MM.1S (cell line): ENCODE measurements around the gene TSPAN15.

ENCODE experiments used
- DNase-seq: peaks from one replicate; pipeline ENCODE4 v3.0.0-alpha.2; 2015
- H2AFZ ChIP-seq: fragments of 300-600 bp; sonication (generic); 2 replicates; pipeline ENCODE4 v1.6.0; 2016; ENCODE audit warnings: antibody characterized with exemption, low read length
- H3F3A ChIP-seq: fragments of 300-600 bp; sonication (generic); 2 replicates; pipeline ENCODE4 v1.6.1; 2016; ENCODE audit warnings: mild to moderate bottlenecking, antibody characterized with exemption, low read length, moderate library complexity, mixed read lengths; ENCODE audit not compliant: insufficient read depth
- H3K27ac ChIP-seq: fragments of 300-600 bp; sonication (generic); 2 replicates; pipeline ENCODE4 v1.5.1; 2016; ENCODE audit warnings: mild to moderate bottlenecking, low read length
- H3K27me3 ChIP-seq: fragments of 300-600 bp; sonication (generic); replicated peaks from 2 replicates; pipeline ENCODE4 v1.6.0; 2016; ENCODE audit warnings: low read length; ENCODE audit not compliant: insufficient read depth
- H3K36me3 ChIP-seq: fragments of 300-600 bp; sonication (generic); replicated peaks from 2 replicates; pipeline ENCODE4 v1.6.1; 2016; ENCODE audit warnings: mild to moderate bottlenecking, low read length, mixed read lengths; ENCODE audit not compliant: insufficient read depth
- H3K4me1 ChIP-seq: fragments of 300-600 bp; sonication (generic); 2 replicates; pipeline ENCODE4 v1.6.1; 2016; ENCODE audit warnings: low read length, mixed read lengths
- H3K4me2 ChIP-seq: fragments of 300-600 bp; sonication (generic); 2 replicates; pipeline ENCODE4 v1.6.0; 2016; ENCODE audit warnings: low read depth, low read length
- H3K4me3 ChIP-seq: fragments of 300-600 bp; sonication (generic); 2 replicates; pipeline ENCODE4 v1.5.1; 2016; ENCODE audit warnings: low read length, mixed read lengths
- H3K79me2 ChIP-seq: fragments of 300-600 bp; sonication (generic); 2 replicates; pipeline ENCODE4 v1.6.1; 2016; ENCODE audit warnings: mixed run types, low read length, mixed read lengths
- H3K9ac ChIP-seq: fragments of 300-600 bp; sonication (generic); 2 replicates; pipeline ENCODE4 v1.6.1; 2016; ENCODE audit warnings: low read length, mixed read lengths
- H3K9me2 ChIP-seq: fragments of 300-600 bp; sonication (generic); replicated peaks from 2 replicates; pipeline ENCODE4 v1.6.1; 2016; ENCODE audit warnings: mild to moderate bottlenecking, low read length, mixed read lengths; ENCODE audit not compliant: insufficient read depth
- H3K9me3 ChIP-seq: fragments of 300-600 bp; sonication (generic); replicated peaks from 2 replicates; pipeline ENCODE4 v1.6.1; 2016; ENCODE audit warnings: mild to moderate bottlenecking, low read length, mixed read lengths; ENCODE audit not compliant: insufficient read depth
- H4K20me1 ChIP-seq: fragments of 300-600 bp; sonication (generic); 2 replicates; pipeline ENCODE4 v1.6.1; 2016; ENCODE audit warnings: mild to moderate bottlenecking, low read length, moderate library complexity, mixed read lengths; ENCODE audit not compliant: insufficient read depth
- CTCF ChIP-seq: fragments of 300-600 bp; sonication (generic); IDR thresholded peaks from 2 replicates; pipeline ENCODE4 v1.5.1; 2016; ENCODE audit warnings: antibody characterized with exemption, low read length, mixed read lengths
- EZH2 ChIP-seq: fragments of 300-600 bp; sonication (generic); optimal IDR thresholded peaks from 2 replicates; pipeline ENCODE3; 2017; ENCODE audit warnings: low read depth, mild to moderate bottlenecking, antibody characterized with exemption, low read length, mixed read lengths
- EZH2phosphoT487 ChIP-seq: fragments of 300-600 bp; sonication (generic); IDR thresholded peaks from 2 replicates; pipeline ENCODE4 v1.6.1; 2018; ENCODE audit warnings: antibody characterized with exemption, low read length

Gene TSPAN15

GRCh38 chr10:69414036-69415018, 36.9 kb upstream of the TSPAN15 start:
- Histone ChIP-seq H3K79me2 (no peaks in the 10 kb centered on the region), H3K9ac (no peak overlapping the region), H4K20me1 (no peaks in the 10 kb centered on the region), H3K36me3 (no peaks in the 10 kb centered on the region), H3K27me3 (peaks cover 26% of the 10 kb centered on the region; the same call in 1 of the 2 replicates), H3K9me3 (no peaks in the 10 kb centered on the region), H3F3A (no peaks in the 10 kb centered on the region), H3K4me3 (no peak overlapping the region), H2AFZ (no peak overlapping the region), H3K4me1 (peaks cover under 1% of the 10 kb centered on the region; the same call in 1 of the 2 replicates), H3K4me2 (no peak overlapping the region), H3K9me2 (no peaks in the 10 kb centered on the region), H3K27ac (no peak overlapping the region)
- no peak for DNase-seq
- TF ChIP-seq CTCF (no peak), EZH2 (no peak), EZH2phosphoT487 (no peak)

GRCh38 chr10:69415049-69415448, 36.2 kb upstream of the TSPAN15 start:
- TF ChIP-seq EZH2 (no peak), CTCF (no peak), EZH2phosphoT487 (no peak)
- no peaks in the 10 kb centered on the region for H3K9me2 ChIP-seq
- no peak overlapping the region for H3K4me2 ChIP-seq
- no peak overlapping the region for H3K27ac ChIP-seq
- no peak overlapping the region for H2AFZ ChIP-seq
- H3K4me1 ChIP-seq = no peaks in the 10 kb centered on the region
- H3K4me3 ChIP-seq = no peak overlapping the region
- DNase-seq = no peak
- no peaks in the 10 kb centered on the region for H3K36me3 ChIP-seq
- no peaks in the 10 kb centered on the region for H4K20me1 ChIP-seq
- H3K9ac ChIP-seq = no peak overlapping the region
- H3K79me2 ChIP-seq = no peaks in the 10 kb centered on the region
- peaks cover 26% of the 10 kb centered on the region; the same call in 1 of the 2 replicates for H3K27me3 ChIP-seq
- no peaks in the 10 kb centered on the region for H3K9me3 ChIP-seq
- H3F3A ChIP-seq = no peaks in the 10 kb centered on the region

GRCh38 chr10:69415951-69416350, 35.3 kb upstream of the TSPAN15 start:
- Histone ChIP-seq H3K4me2 (no peak overlapping the region), H3K4me1 (no peaks in the 10 kb centered on the region), H3K27ac (no peak overlapping the region), H3K4me3 (no peak overlapping the region), H3F3A (no peaks in the 10 kb centered on the region), H3K9me2 (no peaks in the 10 kb centered on the region), H3K9ac (no peak overlapping the region), H3K79me2 (no peaks in the 10 kb centered on the region), H2AFZ (no peak overlapping the region), H3K36me3 (no peaks in the 10 kb centered on the region), H3K9me3 (no peaks in the 10 kb centered on the region), H3K27me3 (peaks cover 26% of the 10 kb centered on the region; the same call in 1 of the 2 replicates), H4K20me1 (no peaks in the 10 kb centered on the region)
- no peak for DNase-seq
- TF ChIP-seq EZH2 (no peak), EZH2phosphoT487 (no peak), CTCF (no peak)
